ENCODE measurements around the gene TSPAN17.
"Not testable (repeated sequence)": the region's sequence is repeated elsewhere in the genome, so short reads cannot be mapped to it uniquely, and the experiment has no call there.

The TSPAN17 gene

GRCh38 chr5:176680226-176680563 is 32.9 kb downstream of the TSPAN17 start:
- no peak for DNase-seq (ENCODE audit: low spot score)

- DNase-seq (ENCODE audit: low spot score): no peak
These were observed 34.8 kb downstream of the TSPAN17 start for GRCh38 chr5:176682016-176682531.

- DNase-seq (ENCODE audit: low spot score): no peak
These were observed 37.7 kb downstream of the TSPAN17 start for GRCh38 chr5:176685010-176685409.

- DNase-seq (ENCODE audit: low spot score): no peak
These were observed 40.0 kb downstream of the TSPAN17 start for GRCh38 chr5:176687247-176687646.

- no peak for DNase-seq (ENCODE audit: low spot score)
These were observed 40.6 kb downstream of the TSPAN17 start for GRCh38 chr5:176687881-176688280.

- DNase-seq (ENCODE audit: low spot score): no peak
These were observed 43.6 kb downstream of the TSPAN17 start for GRCh38 chr5:176690911-176691310.

GRCh38 chr5:176691524-176691923 is 44.2 kb downstream of the TSPAN17 start:
- no peak for DNase-seq (ENCODE audit: low spot score)

- DNase-seq (ENCODE audit: low spot score): no peak
These were observed 45.0 kb downstream of the TSPAN17 start for GRCh38 chr5:176692326-176692725.

- no peak for DNase-seq (ENCODE audit: low spot score)
These were observed 45.7 kb downstream of the TSPAN17 start for GRCh38 chr5:176692839-176693476.

- no peak for DNase-seq (ENCODE audit: low spot score)
These were observed 46.2 kb downstream of the TSPAN17 start for GRCh38 chr5:176693477-176693851.

- DNase-seq (ENCODE audit: low spot score): no peak
These were observed 46.9 kb downstream of the TSPAN17 start for GRCh38 chr5:176694146-176694545.

- no peak for DNase-seq (ENCODE audit: low spot score)
These were observed 47.3 kb downstream of the TSPAN17 start for GRCh38 chr5:176694631-176695030.

GRCh38 chr5:176695073-176695472 is 47.8 kb downstream of the TSPAN17 start:
- no peak for DNase-seq (ENCODE audit: low spot score)

- DNase-seq (ENCODE audit: low spot score): no peak
These were observed 50.1 kb downstream of the TSPAN17 start for GRCh38 chr5:176697267-176697933.

- no peak for DNase-seq (ENCODE audit: low spot score)
These were observed 50.8 kb downstream of the TSPAN17 start for GRCh38 chr5:176697934-176698538.

GRCh38 chr5:176699446-176699845 is 52.2 kb downstream of the TSPAN17 start:
- DNase-seq (ENCODE audit: low spot score): not testable (repeated sequence)

- no peak for DNase-seq (ENCODE audit: low spot score)
These were observed 53.1 kb downstream of the TSPAN17 start for GRCh38 chr5:176700239-176700847.

GRCh38 chr5:176702671-176703641 is 55.7 kb downstream of the TSPAN17 start:
- DNase-seq (ENCODE audit: low spot score): no peak

- DNase-seq (ENCODE audit: low spot score): no peak
These were observed 56.6 kb downstream of the TSPAN17 start for GRCh38 chr5:176703857-176704256.

GRCh38 chr5:176704355-176704754 is 57.1 kb downstream of the TSPAN17 start:
- no peak for DNase-seq (ENCODE audit: low spot score)

- no peak for DNase-seq (ENCODE audit: low spot score)
These were observed 57.5 kb downstream of the TSPAN17 start for GRCh38 chr5:176704817-176705216.

All from GM03348 (cell line).